Tibial nerve (tissue), 4 donors: Measurements from ENCODE around the gene MAP3K4. TPM values are rescaled to one million over a fixed set of nuclear protein-coding genes. Genes with fewer than 3 reads are reported as not detected.

Source experiments
- DNase-seq, 2 donors: peaks; one replicate each; pipeline ENCODE4 v3.0.0-alpha.2; 2019; ENCODE audit warnings: low spot score in 2 of 2
- H3K27ac ChIP-seq, 4 donors: fragments of 200-600 bp; sonication (generic) in 3 of 4; one replicate each; pipeline ENCODE4 v1.5.1; 2017 to 2019; ENCODE audit warnings: mild to moderate bottlenecking in 1 of 4
- H3K27me3 ChIP-seq, 2 donors: fragments of 200-600 bp; sonication (generic) in 1 of 2; one replicate each; pipeline versions ENCODE4 v1.5.1 to v1.6.0; 2017 to 2019
- H3K36me3 ChIP-seq, 3 donors: fragments of 200-600 bp; sonication (generic); one replicate each; pipeline ENCODE4 v1.5.1; 2018 to 2019
- H3K4me1 ChIP-seq, 4 donors: fragments of 200-600 bp; sonication (generic) in 3 of 4; one replicate each; pipeline ENCODE4 v1.5.1; 2017 to 2019
- H3K4me3 ChIP-seq, 4 donors: fragments of 200-600 bp; sonication (generic) in 3 of 4; one replicate each; pipeline ENCODE4 v1.5.1; 2017 to 2019; ENCODE audit warnings: mild to moderate bottlenecking in 1 of 4, moderate library complexity in 1 of 4
- H3K9me3 ChIP-seq, 4 donors: fragments of 200-600 bp; sonication (generic) in 3 of 4; one replicate each; pipeline ENCODE4 v1.5.1; 2017 to 2019
- EP300 ChIP-seq, 2 donors: sonication (generic); formaldehyde crosslinking; IDR thresholded peaks; one replicate each; pipeline ENCODE4 v1.6.1; 2017; ENCODE audit warnings: antibody characterized with exemption in 2 of 2, mild to moderate bottlenecking in 1 of 2
- POLR2A ChIP-seq, 2 donors: fragments of 450-650 bp; IDR thresholded peaks; one replicate each; pipeline ENCODE4 v1.6.1; 2017; ENCODE audit warnings: antibody characterized with exemption in 2 of 2, mild to moderate bottlenecking in 2 of 2, moderate library complexity in 2 of 2
- WGBS, 2 donors: methylation state at CpG; one replicate each; pipeline ENCODE4 v1.1.5; 2018; 5-methylcytosine and 5-hydroxymethylcytosine counted together
- total RNA-seq, 4 donors: library from RNA; depleted of rRNA; stranded (reverse); fragments of >200 nt; gene quantifications; one replicate each; pipeline ENCODE4 v1.1.0, GENCODE V29; 2016
- TF ChIP-seq, protein P1 (sequence below), 5 experiments: fragments of 200-600 bp in 3 of 5; fragments of 450-650 bp in 2 of 5; sonication (generic) in 3 of 5; IDR thresholded peaks; one replicate each; pipeline ENCODE4 v1.5.1; 2016 to 2019; ENCODE audit warnings: antibody characterized with exemption in 5 of 5, mild to moderate bottlenecking in 3 of 5, moderate library complexity in 2 of 5

MAP3K4 gene
- total RNA-seq, 4 donors from 2014 or later, result 42.9 to 63.0 (median 56.0) TPM

DNA sequence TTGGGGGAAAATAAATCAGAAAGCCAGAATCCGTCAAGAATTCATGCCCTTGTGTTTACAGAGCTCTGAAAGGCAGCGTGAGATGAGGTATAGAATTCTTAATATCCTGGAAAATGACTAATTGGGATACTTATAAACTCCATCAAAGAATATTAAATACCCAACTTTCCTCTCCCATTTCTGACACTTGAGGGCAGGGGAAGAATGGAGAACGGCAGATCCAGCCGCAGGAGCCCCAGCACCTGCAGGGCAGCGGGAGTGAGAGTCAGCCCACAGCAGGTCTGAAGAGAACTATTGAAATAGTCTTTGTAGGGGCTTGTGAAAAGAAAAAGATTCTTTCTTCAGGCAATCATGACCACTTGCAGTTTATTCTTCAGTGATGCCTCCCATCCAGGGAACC lies 175.1 kb downstream of the MAP3K4 start:
- H3K9me3 ChIP-seq, result peaks cover 0 to 7% (median 0%) of the 10 kb centered on the region in 4 donors
- H3K4me1 ChIP-seq, result peaks cover 0 to 26% (median 0%) of the 10 kb centered on the region in 4 donors
- DNase-seq, result no peak
- no peaks in the 10 kb centered on the region for H3K27me3 ChIP-seq
- TF ChIP-seq, protein P1, sequence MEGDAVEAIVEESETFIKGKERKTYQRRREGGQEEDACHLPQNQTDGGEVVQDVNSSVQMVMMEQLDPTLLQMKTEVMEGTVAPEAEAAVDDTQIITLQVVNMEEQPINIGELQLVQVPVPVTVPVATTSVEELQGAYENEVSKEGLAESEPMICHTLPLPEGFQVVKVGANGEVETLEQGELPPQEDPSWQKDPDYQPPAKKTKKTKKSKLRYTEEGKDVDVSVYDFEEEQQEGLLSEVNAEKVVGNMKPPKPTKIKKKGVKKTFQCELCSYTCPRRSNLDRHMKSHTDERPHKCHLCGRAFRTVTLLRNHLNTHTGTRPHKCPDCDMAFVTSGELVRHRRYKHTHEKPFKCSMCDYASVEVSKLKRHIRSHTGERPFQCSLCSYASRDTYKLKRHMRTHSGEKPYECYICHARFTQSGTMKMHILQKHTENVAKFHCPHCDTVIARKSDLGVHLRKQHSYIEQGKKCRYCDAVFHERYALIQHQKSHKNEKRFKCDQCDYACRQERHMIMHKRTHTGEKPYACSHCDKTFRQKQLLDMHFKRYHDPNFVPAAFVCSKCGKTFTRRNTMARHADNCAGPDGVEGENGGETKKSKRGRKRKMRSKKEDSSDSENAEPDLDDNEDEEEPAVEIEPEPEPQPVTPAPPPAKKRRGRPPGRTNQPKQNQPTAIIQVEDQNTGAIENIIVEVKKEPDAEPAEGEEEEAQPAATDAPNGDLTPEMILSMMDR (IDR thresholded peaks at IDR 0.05), result no peak
- TF ChIP-seq EP300 (IDR thresholded peaks at IDR 0.05) (no peak), POLR2A (IDR thresholded peaks at IDR 0.05) (no peak)
- no peak overlapping the region for H3K27ac ChIP-seq
- no peak overlapping the region for H3K4me3 ChIP-seq
- WGBS, 2 donors, result 91 to 92% methylated on average over 5 of the region's 5 CpGs
- peaks cover 0 to 34% (median 0%) of the 10 kb centered on the region in 3 donors for H3K36me3 ChIP-seq
